Measurements from ENCODE around the gene ESRRA. TPM values are rescaled to one million over a fixed set of nuclear protein-coding genes. Genes with fewer than 3 reads are reported as not detected.

Gene ESRRA
- total and polyA plus RNA-seq, 9 of the 15 experiments (the other 6 are each of a cell fraction or from before 2014, with no cell fraction given) = 0.27 to 89.7 (median 23.7) TPM

GRCh38 chr11:64331569-64332371 is 26.4 kb downstream of the ESRRA start (continued):
- no peak for TF ChIP-seq E2F8 (IDR thresholded peaks at IDR 0.05; ENCODE audit: low read depth, partially characterized antibody)
- no peak for TF ChIP-seq GTF2F1 (IDR thresholded peaks at IDR 0.05; ENCODE audit: low read depth, low read length)
- 0 out of 2 replicates have a peak, but pooled peaks have one; percentile 50 for TF ChIP-seq PHB2 (IDR thresholded peaks at IDR 0.05; ENCODE audit: low read depth)
- no peak for TF ChIP-seq ZNF511 (CRISPR knock-in tag; IDR thresholded peaks at IDR 0.05)
- no peak for TF ChIP-seq ADNP (tag; IDR thresholded peaks at IDR 0.05)
- peak; percentile 38; the same call in 1 of the 2 replicates for TF ChIP-seq ZNF589 (CRISPR knock-in tag; IDR thresholded peaks at IDR 0.05; ENCODE audit: low read depth)
- TF ChIP-seq NCOR1 (IDR thresholded peaks at IDR 0.05) = no peak
- peak; percentile 67 for TF ChIP-seq ZBTB40 (IDR thresholded peaks at IDR 0.05)
- TF ChIP-seq ZBTB40 (CRISPR knock-in tag; IDR thresholded peaks at IDR 0.05) = no peak
- TF ChIP-seq ZNF766 (CRISPR knock-in tag; conservative IDR thresholded peaks at IDR 0.05) = 0 out of 2 replicates have a peak, but pooled peaks have one; percentile 35
- TF ChIP-seq EP400 (IDR thresholded peaks at IDR 0.05) = peak; percentile 75; the same call in 1 of the 2 replicates
- TF ChIP-seq RNF219 (CRISPR knock-in tag; IDR thresholded peaks at IDR 0.05) = no peak
